ENCODE measurements around the gene IRF4.
"Not testable (repeated sequence)": the region's sequence is repeated elsewhere in the genome, so short reads cannot be mapped to it uniquely, and the experiment has no call there.

IRF4 gene

GRCh38 chr6:423055-423798, 31.7 kb downstream of the IRF4 start:
- DNase-seq, result no peak

DNA sequence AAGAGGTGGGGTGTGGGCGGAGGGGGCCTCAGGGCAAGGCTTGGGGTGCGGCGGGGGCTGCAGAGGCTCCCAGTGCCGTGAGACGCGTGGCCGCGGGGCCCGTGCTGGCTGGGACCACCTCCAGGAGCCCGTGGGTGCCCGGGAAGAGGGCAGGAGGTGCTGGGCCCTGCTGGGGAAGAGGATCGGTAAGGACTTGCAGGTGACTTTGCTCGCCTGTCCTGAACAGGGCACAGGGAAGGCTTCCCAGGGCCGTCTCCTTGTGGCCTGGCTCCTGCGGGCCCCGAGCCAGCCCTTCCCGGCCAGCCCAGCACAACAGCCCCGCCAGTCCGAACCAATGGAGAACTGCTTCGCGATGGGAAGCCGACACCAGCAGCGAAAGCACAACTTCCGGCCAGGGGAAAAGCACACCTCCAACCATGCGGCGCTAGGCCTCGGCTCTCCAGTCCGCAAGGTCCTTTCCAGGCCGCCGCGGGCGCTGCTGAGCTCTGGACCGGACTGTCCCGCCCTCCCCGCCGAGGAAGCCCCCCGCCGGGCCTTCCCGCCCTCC, 32.3 kb downstream of the IRF4 start:
- DNase-seq, result no peak

DNA sequence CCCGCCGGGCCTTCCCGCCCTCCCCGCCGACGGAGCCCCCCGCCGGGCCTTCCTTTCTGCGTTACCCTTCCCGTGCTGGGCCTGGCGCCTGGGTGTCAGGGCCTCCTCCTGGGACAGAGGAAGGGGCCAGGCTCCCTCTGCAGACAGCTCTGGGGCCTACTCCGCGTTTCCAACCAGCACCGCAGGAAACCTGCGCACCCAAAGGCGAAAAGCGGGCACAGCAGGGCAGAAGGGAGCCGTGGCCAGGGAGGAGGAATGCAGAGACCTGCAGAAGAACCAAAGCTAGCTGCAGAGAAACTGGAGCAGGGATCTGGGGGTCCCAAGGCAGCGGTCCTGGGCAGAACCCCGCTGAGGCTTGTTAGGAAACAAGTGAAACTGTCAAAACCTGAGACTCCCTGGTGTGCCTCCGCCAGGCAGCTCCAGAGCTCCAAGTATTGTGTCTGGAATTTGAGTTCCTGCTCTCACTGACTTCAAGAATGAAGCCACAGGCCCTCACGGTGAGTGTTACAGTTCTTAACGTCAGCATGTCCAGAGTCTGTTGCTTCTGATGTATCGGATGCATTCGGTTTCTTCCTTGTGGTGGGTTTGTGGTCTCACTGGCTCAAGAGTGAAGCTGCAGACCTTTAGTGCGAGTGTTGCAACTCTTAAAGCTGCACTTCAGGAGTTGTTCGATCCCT, 33.3 kb downstream of the IRF4 start:
- DNase-seq, result no peak

GRCh38 chr6:425418-425788, 33.9 kb downstream of the IRF4 start:
- DNase-seq, result not testable (repeated sequence)

DNA sequence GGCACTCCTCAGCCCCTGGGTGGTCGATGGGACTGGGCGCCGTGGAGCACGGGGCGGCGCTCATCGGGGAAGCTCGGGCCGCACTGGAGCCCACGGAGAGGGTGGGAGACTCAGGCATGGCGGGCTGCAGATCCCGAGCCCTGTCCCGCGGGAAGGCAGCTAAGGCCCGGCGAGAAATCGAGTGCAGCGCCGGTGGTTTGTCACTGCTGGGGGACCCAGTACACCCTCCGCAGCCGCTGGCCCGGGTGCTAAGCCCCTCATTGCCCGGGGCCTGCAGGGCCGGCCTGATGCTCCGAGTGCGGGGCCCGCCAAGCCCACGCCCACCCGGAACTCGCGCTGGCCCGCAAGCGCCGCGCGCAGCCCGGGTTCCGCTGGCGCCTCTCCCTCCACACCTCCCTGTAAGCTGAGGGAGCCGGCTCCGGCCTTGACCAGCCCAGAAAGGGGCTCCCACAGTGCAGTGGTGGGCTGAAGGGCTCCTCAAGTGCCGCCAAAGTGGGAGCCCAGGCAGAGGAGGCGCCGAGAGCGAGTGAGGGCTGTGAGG, 34.7 kb downstream of the IRF4 start:
- not testable (repeated sequence) for DNase-seq

GRCh38 chr6:428047-428603, 36.6 kb downstream of the IRF4 start:
- DNase-seq, result no peak

DNA sequence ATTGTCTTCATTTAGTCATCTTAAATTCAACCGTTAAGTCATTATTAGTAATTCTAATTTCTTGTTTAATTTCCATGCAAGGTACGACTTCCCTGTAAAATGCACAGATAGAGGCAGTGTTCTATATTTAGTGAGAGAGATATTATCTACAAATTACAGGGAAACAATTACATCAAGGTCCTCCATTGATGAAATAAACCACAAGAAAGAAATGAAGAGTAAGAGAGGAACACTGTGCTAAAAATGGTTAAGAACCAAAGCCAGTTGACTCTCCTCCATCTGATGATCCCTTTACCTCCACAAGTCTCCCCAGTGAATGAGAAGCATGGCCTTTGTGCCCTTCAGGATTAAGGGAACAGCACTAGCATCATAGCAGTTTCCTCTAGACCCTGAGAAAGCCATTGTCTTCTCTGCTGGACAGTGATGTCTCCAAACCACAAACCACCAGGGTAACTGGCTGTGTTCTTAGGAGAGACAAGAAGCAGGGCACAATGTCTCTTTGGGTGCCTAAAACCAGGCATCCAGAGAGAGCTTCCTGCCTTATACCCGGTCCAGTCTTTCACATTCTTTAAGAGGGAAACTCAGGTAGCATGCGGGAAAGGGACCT, 38.1 kb downstream of the IRF4 start:
- DNase-seq, result no peak

- no peak for DNase-seq
Observed at GRCh38 chr6:431504-431903, 40.0 kb downstream of the IRF4 start.

GRCh38 chr6:431986-432385, 40.4 kb downstream of the IRF4 start:
- DNase-seq, result no peak

DNA sequence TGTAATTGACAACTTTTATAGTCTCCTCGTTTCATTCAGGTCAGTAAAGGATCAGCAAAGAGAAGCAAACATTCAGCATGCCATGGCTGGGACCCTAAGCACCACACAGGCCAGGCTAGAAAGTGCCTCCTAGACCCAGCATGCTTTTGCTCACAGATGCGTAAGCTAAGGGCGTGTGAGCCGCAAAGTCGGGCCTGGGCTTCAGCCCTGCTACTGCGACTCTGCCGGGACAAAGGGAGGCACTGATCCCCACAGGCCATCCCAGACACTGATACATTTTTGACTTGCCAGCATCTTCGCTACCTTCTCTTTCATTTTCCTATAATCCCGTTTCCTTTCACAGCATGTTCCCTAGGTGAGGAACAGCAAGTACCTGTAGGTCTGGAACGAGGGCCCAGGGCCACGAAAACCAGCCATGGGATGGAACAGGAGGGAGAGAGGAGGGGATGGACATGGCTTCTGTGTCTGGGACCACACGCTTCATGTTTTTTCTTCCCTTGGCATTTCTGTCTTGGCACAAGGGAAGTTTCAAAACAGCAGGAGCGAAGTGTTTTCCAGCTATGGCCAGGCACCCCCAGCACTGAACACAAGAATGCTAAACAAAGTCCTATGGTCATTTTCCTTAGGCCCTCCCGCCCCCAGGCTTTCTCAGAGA, 42.6 kb downstream of the IRF4 start:
- no peak for DNase-seq

DNA sequence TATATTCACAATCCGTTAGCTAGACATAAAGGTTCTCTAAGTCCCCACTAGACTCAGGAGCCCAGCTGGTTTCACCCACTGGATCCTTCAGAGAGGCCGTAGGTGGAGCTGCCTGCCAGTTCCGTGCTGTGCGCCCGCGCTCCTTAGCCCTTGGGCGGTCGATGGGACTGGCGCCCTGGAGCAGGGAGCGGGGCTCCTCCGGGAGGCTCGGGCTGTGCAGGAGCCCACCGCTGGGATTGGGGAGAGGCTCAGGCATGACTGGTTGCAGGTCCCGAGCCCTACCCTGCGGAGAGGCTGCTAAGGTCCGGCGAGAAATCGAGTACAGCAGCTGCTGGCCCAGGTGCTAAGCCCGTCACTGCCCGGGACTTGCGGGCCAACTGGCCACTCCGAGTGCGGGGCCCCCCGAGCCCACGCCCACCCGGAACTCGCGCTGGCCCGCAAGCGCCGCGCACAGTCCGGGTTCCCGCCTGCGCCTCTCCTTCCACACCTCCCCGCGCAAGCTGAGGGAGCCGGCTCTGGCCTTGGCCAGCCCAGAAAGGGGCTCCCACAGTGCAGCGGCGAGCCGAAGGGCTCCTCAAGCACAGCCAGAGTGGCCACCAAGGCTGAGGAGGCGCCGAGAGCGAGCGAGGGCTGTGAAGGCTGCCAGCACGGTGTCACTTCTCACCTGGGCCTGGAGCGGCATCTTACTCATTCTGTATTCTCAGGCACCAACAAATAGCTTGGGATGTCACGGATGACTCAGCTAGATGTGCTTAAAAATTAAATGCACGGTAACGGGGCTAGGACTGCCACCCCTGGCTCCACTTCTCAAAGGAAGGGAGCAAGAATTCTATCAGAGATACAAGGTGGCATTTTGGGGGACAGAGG, 44.1 kb downstream of the IRF4 start:
- no peak for DNase-seq

GRCh38 chr6:436308-437036, 44.9 kb downstream of the IRF4 start:
- DNase-seq, result no peak

GRCh38 chr6:437037-437392, 45.5 kb downstream of the IRF4 start:
- DNase-seq, result no peak

DNA sequence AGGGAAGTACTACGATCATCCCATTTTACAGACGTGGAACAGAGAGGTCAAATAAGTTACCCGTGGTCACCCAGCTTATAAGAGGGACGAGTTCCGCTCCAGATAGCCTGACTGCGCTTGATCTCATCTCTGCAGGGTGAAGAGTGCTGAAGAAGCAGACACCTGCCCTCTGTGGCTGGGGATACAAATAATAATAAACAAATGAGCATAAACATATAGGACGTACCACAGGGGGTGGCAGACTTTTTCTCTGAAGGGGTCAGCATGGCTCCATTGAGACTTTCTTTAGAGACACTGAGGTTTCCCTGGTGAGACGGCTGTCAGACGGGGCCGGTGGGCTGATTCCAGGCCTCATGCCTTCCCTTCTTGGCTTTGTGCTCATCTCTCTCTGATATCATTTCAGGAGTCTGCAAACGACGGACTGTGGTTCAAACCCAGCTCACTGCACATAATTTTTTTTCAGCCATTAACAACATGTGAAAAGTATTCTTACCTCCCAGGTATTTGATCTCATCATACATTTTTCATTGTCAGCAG, 47.1 kb downstream of the IRF4 start:
- DNase-seq, result no peak

- DNase-seq, result no peak
Observed at GRCh38 chr6:439641-440167, 48.2 kb downstream of the IRF4 start.

- DNase-seq, result no peak
Observed at GRCh38 chr6:441126-441920, 49.8 kb downstream of the IRF4 start.

DNA sequence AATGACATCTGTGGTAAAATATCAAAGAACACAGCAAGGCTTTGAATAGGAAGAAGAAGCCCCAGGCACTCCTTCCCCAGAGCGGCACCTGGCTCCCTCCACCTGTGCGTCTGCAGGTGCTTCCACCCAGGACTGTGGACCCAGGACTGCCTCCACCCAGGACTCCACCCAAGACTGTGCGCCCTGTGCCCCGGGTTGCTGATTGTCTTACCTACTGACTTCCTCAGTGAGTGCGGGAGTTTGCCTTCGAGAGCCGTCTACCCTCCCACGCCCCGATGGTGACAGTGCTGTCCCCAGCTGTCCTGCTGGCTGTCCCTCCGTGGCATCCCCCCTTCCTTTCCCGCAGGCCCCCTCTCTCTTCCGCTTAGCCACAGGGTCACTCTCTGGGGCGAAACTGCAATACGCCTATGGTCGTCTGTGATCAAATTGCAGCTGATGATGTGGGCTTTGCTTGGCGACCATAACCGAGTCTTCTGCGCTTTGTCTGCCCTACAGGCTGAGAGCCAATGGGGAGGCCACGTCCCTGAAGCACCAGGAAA, 52.1 kb downstream of the IRF4 start:
- no peak for DNase-seq

GRCh38 chr6:444653-445275, 53.2 kb downstream of the IRF4 start:
- peak; percentile 31 for DNase-seq

Data from CD4-positive, alpha-beta T cell treated with Interferon gamma for 1 hour (primary cell).